Peyer's patch (tissue), 4 donors: ENCODE data around the gene CABYR. TPM values are rescaled to one million over a fixed set of nuclear protein-coding genes. Genes with fewer than 3 reads are reported as not detected.

ENCODE experiments used
- DNase-seq, 3 donors: peaks; one replicate each; pipeline ENCODE4 v3.0.0-alpha.2; 2017 to 2019
- H3K27ac ChIP-seq, 4 donors: fragments of 200-600 bp; sonication (generic); one replicate each; pipeline ENCODE4 v1.5.1; 2016 to 2019
- H3K27me3 ChIP-seq, 2 donors: fragments of 200-600 bp; sonication (generic); one replicate each; pipeline ENCODE4 v1.5.1; 2019
- H3K36me3 ChIP-seq, 3 donors: fragments of 200-600 bp; sonication (generic); one replicate each; pipeline ENCODE4 v1.5.1; 2016 to 2019
- H3K4me1 ChIP-seq, 4 donors: fragments of 200-600 bp; sonication (generic); one replicate each; pipeline ENCODE4 v1.5.1; 2016 to 2019
- H3K4me3 ChIP-seq, 4 donors: fragments of 200-600 bp; sonication (generic); 1 replicate in 3 of 4; 2 replicates in 1 of 4; pipeline ENCODE4 v1.5.1; 2016 to 2019; ENCODE audit warnings: mild to moderate bottlenecking in 1 of 4
- H3K9me3 ChIP-seq, 4 donors: fragments of 200-600 bp; sonication (generic); one replicate each; pipeline ENCODE4 v1.5.1; 2016 to 2019; ENCODE audit warnings: mild to moderate bottlenecking in 1 of 4
- POLR2A ChIP-seq, 2 donors: fragments of 450-650 bp; IDR thresholded peaks; one replicate each; pipeline ENCODE4 v1.5.1; 2017; ENCODE audit warnings: antibody characterized with exemption in 2 of 2, mild to moderate bottlenecking in 2 of 2, moderate library complexity in 2 of 2
- total RNA-seq, 4 donors: library from RNA; depleted of rRNA; stranded (reverse); fragments of >200 nt; gene quantifications; one replicate each; pipeline ENCODE4 v1.1.0, GENCODE V29; 2016
- TF ChIP-seq, protein P1 (sequence below), 6 experiments: fragments of 450-650 bp in 4 of 6; fragments of 200-600 bp in 2 of 6; sonication (generic) in 1 of 6; IDR thresholded peaks; one replicate each; pipeline ENCODE4 v1.5.1; 2017 to 2019; ENCODE audit warnings: antibody characterized with exemption in 6 of 6, mild to moderate bottlenecking in 3 of 6, moderate library complexity in 1 of 6

CABYR gene
- total RNA-seq, 4 donors from 2014 or later: 0.67 TPM; not detected in 3

DNA sequence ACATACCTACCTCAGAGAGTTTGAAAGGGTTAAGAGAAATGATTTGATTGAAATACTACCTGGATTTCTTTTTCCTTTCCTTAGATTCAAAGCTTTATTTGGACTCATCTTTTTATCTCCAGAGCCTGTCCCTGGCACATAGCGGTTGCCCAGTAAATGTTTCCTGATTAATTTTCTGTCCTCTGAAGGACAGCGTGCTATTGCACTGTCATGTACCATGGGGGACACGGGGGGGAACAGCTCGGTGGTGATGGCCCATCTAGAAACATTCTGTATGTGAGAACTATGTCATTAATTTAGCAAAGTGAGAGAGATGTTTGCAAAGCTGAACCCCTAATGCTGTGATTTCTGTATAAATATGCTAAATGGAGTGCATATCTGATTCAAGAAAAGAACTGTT is 26.4 kb upstream of the CABYR start:
- Histone ChIP-seq H3K4me3 (no peak overlapping the region), H3K27me3 (no peaks in the 10 kb centered on the region), H3K36me3 (peaks cover 0 to 4% (median 0%) of the 10 kb centered on the region in 3 donors), H3K9me3 (peaks cover 0 to 4% (median 0%) of the 10 kb centered on the region in 4 donors), H3K27ac (no peak overlapping the region), H3K4me1 (no peaks in the 10 kb centered on the region)
- DNase-seq: no peak
- no peak for TF ChIP-seq POLR2A (IDR thresholded peaks at IDR 0.05)
- TF ChIP-seq, protein P1, sequence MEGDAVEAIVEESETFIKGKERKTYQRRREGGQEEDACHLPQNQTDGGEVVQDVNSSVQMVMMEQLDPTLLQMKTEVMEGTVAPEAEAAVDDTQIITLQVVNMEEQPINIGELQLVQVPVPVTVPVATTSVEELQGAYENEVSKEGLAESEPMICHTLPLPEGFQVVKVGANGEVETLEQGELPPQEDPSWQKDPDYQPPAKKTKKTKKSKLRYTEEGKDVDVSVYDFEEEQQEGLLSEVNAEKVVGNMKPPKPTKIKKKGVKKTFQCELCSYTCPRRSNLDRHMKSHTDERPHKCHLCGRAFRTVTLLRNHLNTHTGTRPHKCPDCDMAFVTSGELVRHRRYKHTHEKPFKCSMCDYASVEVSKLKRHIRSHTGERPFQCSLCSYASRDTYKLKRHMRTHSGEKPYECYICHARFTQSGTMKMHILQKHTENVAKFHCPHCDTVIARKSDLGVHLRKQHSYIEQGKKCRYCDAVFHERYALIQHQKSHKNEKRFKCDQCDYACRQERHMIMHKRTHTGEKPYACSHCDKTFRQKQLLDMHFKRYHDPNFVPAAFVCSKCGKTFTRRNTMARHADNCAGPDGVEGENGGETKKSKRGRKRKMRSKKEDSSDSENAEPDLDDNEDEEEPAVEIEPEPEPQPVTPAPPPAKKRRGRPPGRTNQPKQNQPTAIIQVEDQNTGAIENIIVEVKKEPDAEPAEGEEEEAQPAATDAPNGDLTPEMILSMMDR (IDR thresholded peaks at IDR 0.05): no peak

DNA sequence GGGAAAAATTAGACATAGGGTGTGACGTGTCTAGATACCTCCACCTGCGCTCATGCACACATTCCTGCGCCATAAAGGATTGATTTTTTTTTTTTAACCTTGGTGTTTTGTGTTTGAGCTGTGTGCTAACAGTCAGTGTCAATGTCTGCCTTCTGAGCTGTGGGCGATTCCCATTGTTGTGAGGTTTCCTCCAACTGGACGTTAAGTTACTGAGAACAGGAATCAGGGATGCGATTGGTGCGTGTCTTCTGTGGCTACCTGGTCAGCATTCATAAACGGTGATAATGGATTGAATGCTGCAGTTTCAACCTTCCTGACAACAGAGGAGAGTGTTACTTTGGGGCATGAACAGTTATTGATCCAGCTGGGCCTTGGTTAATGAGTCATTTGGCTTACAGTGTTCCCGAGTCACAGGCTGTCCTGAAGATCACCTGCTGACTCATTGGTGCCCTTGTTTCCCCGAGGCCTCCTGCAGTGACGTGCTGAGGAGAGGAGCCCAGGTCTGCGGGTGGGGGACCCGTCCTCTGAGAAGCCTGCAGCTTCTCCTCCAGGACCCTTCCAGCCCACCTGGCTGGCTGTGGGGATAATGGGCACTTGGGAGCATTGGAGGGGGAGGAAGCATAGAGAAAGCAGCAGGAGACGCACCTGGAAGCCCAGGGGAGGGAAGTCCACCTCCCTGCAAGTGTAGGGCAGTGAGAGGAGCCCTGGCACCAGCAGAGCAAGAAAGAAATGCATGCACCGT is 25.8 kb upstream of the CABYR start:
- peaks cover 0 to 4% (median 0%) of the 10 kb centered on the region in 4 donors for H3K9me3 ChIP-seq
- no peaks in the 10 kb centered on the region for H3K27me3 ChIP-seq
- peaks cover 0 to 4% (median 0%) of the 10 kb centered on the region in 3 donors for H3K36me3 ChIP-seq
- no peak overlapping the region for H3K27ac ChIP-seq
- H3K4me1 ChIP-seq: no peaks in the 10 kb centered on the region
- no peak for TF ChIP-seq POLR2A (IDR thresholded peaks at IDR 0.05)
- TF ChIP-seq, protein P1 (IDR thresholded peaks at IDR 0.05): no peak
- H3K4me3 ChIP-seq: peak overlapping the region in 1 of 4 donors; percentile 27
- peak in 2 of 3 donors; percentile 60 to 76 for DNase-seq

DNA sequence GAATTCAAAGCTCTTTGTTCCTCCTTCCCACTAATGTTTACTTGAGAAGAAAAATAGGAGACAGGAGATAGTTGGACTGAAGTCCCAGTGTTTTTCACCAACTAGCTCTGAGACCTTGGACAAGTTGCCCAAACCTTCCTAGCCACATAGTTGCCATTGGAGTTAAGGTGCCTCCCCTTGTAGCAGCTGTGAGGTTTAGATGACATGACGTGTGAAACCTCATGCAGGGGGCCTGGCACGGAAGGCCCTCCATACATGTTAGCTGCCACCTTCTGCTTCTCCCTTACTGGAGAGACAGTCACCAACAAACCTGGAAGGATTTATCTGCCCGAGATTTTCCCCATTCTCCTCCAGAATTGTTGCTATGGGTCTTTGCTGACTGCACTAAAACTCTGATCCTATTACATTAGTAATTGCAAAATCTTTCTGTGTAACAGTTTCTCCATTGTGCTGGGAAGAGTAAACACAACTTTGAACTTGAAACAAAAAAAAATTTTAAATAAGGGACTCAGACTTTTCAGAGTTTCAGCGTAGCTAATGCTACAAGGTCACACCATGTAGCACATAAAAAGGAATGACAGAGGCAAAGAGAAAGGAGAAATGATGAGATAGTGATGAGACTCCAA is 23.8 kb upstream of the CABYR start:
- no peaks in the 10 kb centered on the region for H3K27me3 ChIP-seq
- H3K4me3 ChIP-seq: no peak overlapping the region
- no peak for DNase-seq
- TF ChIP-seq, protein P1 (IDR thresholded peaks at IDR 0.05): no peak
- no peak for TF ChIP-seq POLR2A (IDR thresholded peaks at IDR 0.05)
- no peaks in the 10 kb centered on the region for H3K9me3 ChIP-seq
- peaks cover 0 to 6% (median 0%) of the 10 kb centered on the region in 3 donors for H3K36me3 ChIP-seq
- no peak overlapping the region for H3K27ac ChIP-seq
- no peaks in the 10 kb centered on the region for H3K4me1 ChIP-seq

DNA sequence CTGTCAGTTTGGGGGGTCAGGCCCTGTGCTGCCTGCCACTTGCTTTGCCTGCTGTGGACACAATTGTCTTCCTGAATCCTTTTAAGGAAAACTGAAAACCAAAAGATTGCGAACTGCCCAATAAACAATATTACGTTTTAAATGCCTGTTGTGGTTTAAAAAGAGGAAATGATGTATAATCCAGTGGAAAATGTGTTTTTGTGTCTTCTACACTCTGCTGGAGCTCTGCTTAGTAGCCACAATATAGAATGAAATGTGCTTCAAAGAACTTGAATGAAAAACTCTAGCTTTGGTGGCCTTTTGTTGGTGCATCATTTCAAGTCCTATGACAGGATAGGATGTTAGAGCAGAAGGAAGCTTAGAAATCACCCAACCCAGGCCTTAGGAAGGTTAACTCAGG is 23.2 kb upstream of the CABYR start:
- Histone ChIP-seq H3K27ac (no peak overlapping the region), H3K27me3 (no peaks in the 10 kb centered on the region), H3K4me1 (no peaks in the 10 kb centered on the region), H3K9me3 (no peaks in the 10 kb centered on the region), H3K36me3 (peaks cover 0 to 11% (median 0%) of the 10 kb centered on the region in 3 donors), H3K4me3 (no peak overlapping the region)
- DNase-seq: no peak
- no peak for TF ChIP-seq POLR2A (IDR thresholded peaks at IDR 0.05)
- TF ChIP-seq, protein P1 (IDR thresholded peaks at IDR 0.05): no peak

DNA sequence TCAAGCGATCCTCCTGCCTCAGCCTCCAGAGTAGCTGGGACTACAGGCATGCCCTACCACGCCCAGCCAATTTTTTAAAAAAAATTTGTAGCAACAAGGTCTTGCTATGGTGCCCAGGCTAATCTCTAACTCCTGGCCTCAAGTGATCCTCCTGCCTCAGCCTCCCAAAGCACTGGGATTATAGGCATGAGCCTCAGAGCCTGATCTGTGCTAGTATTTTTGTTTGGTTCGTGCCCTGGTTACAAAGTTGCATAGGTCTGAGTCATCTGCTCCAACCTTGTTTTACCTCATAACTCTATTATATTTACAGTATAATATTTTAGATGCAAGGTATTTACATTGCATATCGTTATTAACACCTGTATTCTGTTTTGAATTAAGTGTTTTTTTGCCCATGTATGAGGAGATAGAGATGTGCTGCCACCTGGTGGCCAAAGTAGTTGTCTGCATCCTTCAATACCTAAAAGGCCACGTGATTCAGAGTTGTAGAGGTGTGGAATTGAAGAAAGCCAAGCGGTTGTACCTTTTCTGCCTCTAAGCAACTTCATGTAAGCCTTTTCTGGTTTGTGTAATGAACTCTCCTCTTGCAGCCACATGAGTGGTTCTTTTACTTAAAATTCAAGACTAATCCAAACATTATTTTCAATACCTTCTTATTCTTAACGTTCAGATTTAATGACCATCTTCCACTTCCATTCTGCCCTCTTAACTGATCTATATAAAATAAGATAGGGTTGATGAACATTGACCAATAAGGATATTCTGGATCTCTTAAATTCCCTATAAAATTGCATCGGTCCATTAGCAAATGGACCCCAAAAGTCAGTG is 19.9 kb upstream of the CABYR start:
- no peak for TF ChIP-seq POLR2A (IDR thresholded peaks at IDR 0.05)
- TF ChIP-seq, protein P1 (IDR thresholded peaks at IDR 0.05): peak; percentile 84 to 96 (median 94)
- DNase-seq: peak; percentile 67 to 93 (median 82)
- H3K4me1 ChIP-seq: no peaks in the 10 kb centered on the region

More for the DNA sequence above, 19.9 kb upstream of the CABYR start:
- no peak overlapping the region for H3K4me3 ChIP-seq
- peaks cover 0 to 14% (median 0%) of the 10 kb centered on the region in 3 donors for H3K36me3 ChIP-seq
- H3K9me3 ChIP-seq: no peaks in the 10 kb centered on the region
- no peaks in the 10 kb centered on the region for H3K27me3 ChIP-seq
- no peak overlapping the region for H3K27ac ChIP-seq
